ENCODE data around the gene CLDN9. TPM values are rescaled to one million over a fixed set of nuclear protein-coding genes. Genes with fewer than 3 reads are reported as not detected.

The CLDN9 gene
- total RNA-seq, 1 donor from 2014 or later, result 0.39 TPM

- peaks cover 15% of the 10 kb centered on the region for H3K27me3 Mint-ChIP-seq (ENCODE audit: unreplicated experiment)
- peaks cover 2% of the 10 kb centered on the region for H3K9me3 Mint-ChIP-seq (ENCODE audit: unreplicated experiment)
- H3K4me3 Mint-ChIP-seq (ENCODE audit: unreplicated experiment), result peak overlapping the region; percentile 55
- DNase-seq, result no peak
- H3K27ac Mint-ChIP-seq (ENCODE audit: unreplicated experiment), result peak overlapping the region; percentile 39
- TF ChIP-seq CTCF (IDR thresholded peaks at IDR 0.05; ENCODE audit: partially characterized antibody, unreplicated experiment), result no peak
- H3K36me3 Mint-ChIP-seq (ENCODE audit: unreplicated experiment), result no peaks in the 10 kb centered on the region
- H3K4me1 Mint-ChIP-seq (ENCODE audit: low read depth, unreplicated experiment), result peaks cover 6% of the 10 kb centered on the region
Observed at GRCh38 chr16:3030222-3031212, 17.8 kb downstream of the CLDN9 start.

- Mint-ChIP-seq H3K4me3 (ENCODE audit: unreplicated experiment) (no peak overlapping the region), H3K27ac (ENCODE audit: unreplicated experiment) (no peak overlapping the region)
Observed at GRCh38 chr16:3032624-3033023, 19.9 kb downstream of the CLDN9 start.

GRCh38 chr16:3035289-3035971, 22.7 kb downstream of the CLDN9 start:
- peaks cover 21% of the 10 kb centered on the region for H3K27me3 Mint-ChIP-seq (ENCODE audit: unreplicated experiment)
- H3K4me1 Mint-ChIP-seq (ENCODE audit: low read depth, unreplicated experiment), result peaks cover 5% of the 10 kb centered on the region
- H3K27ac Mint-ChIP-seq (ENCODE audit: unreplicated experiment), result no peak overlapping the region
- H3K4me3 Mint-ChIP-seq (ENCODE audit: unreplicated experiment), result no peak overlapping the region
- TF ChIP-seq CTCF (IDR thresholded peaks at IDR 0.05; ENCODE audit: partially characterized antibody, unreplicated experiment), result no peak
- no peak for DNase-seq
- no peaks in the 10 kb centered on the region for H3K9me3 Mint-ChIP-seq (ENCODE audit: unreplicated experiment)
- H3K36me3 Mint-ChIP-seq (ENCODE audit: unreplicated experiment), result no peaks in the 10 kb centered on the region

More at GRCh38 chr16:3032624-3033023, 19.9 kb downstream of the CLDN9 start:
- Mint-ChIP-seq H3K4me1 (ENCODE audit: low read depth, unreplicated experiment) (peaks cover 7% of the 10 kb centered on the region), H3K36me3 (ENCODE audit: unreplicated experiment) (no peaks in the 10 kb centered on the region), H3K9me3 (ENCODE audit: unreplicated experiment) (peaks cover 2% of the 10 kb centered on the region), H3K27me3 (ENCODE audit: unreplicated experiment) (peaks cover 19% of the 10 kb centered on the region)
- TF ChIP-seq CTCF (IDR thresholded peaks at IDR 0.05; ENCODE audit: partially characterized antibody, unreplicated experiment), result no peak
- DNase-seq, result no peak

- Mint-ChIP-seq H3K36me3 (ENCODE audit: unreplicated experiment) (no peaks in the 10 kb centered on the region), H3K4me1 (ENCODE audit: low read depth, unreplicated experiment) (peaks cover 5% of the 10 kb centered on the region), H3K27me3 (ENCODE audit: unreplicated experiment) (peaks cover 19% of the 10 kb centered on the region), H3K27ac (ENCODE audit: unreplicated experiment) (no peak overlapping the region), H3K9me3 (ENCODE audit: unreplicated experiment) (no peaks in the 10 kb centered on the region), H3K4me3 (ENCODE audit: unreplicated experiment) (no peak overlapping the region)
- DNase-seq, result no peak
- TF ChIP-seq CTCF (IDR thresholded peaks at IDR 0.05; ENCODE audit: partially characterized antibody, unreplicated experiment), result no peak
Observed at GRCh38 chr16:3035972-3036725, 23.4 kb downstream of the CLDN9 start.

All from glutamatergic neuron (in vitro differentiated cells).